ENCODE results near the gene HK2.

Gene HK2

GRCh38 chr2:74930811-74931486, 97.0 kb downstream of the HK2 start:
- no peak for DNase-seq (ENCODE audit: low read depth in 1 of 2, low spot score in 1 of 2)

GRCh38 chr2:74931940-74932339, 98.0 kb downstream of the HK2 start:
- no peak for DNase-seq (ENCODE audit: low read depth in 1 of 2, low spot score in 1 of 2)

- DNase-seq (ENCODE audit: low read depth in 1 of 2, low spot score in 1 of 2), result no peak
Observed at GRCh38 chr2:74935975-74936391, 102.1 kb downstream of the HK2 start.

GRCh38 chr2:74937221-74937880, 103.4 kb downstream of the HK2 start:
- no peak for DNase-seq (ENCODE audit: low read depth in 1 of 2, low spot score in 1 of 2)

GRCh38 chr2:74938264-74938663, 104.3 kb downstream of the HK2 start:
- no peak for DNase-seq (ENCODE audit: low read depth in 1 of 2, low spot score in 1 of 2)

- no peak for DNase-seq (ENCODE audit: low read depth in 1 of 2, low spot score in 1 of 2)
Observed at GRCh38 chr2:74939919-74940812, 106.2 kb downstream of the HK2 start.

- DNase-seq (ENCODE audit: low read depth in 1 of 2, low spot score in 1 of 2), result no peak
Observed at GRCh38 chr2:74941284-74941683, 107.4 kb downstream of the HK2 start.

- no peak for DNase-seq (ENCODE audit: low read depth in 1 of 2, low spot score in 1 of 2)
Observed at GRCh38 chr2:74942263-74942662, 108.3 kb downstream of the HK2 start.

Data from activated CD4-positive, alpha-beta T cell treated with anti-CD3 and anti-CD28 coated beads, Interleukin-2, amount 50 U/mL, for 24 hours (primary cell).